Stimulated activated CD8-positive, alpha-beta memory T cell treated with anti-CD3 and anti-CD28 coated beads, Interleukin-7, amount 100 ng/mL, for 24 hours (primary cell): Measurements from ENCODE around the gene ADCY7.

Experiments
- DNase-seq: peaks from one replicate; pipeline ENCODE4 v3.0.0-alpha.2; 2020; ENCODE audit warnings: low read depth

Gene ADCY7

GRCh38 chr16:50248845-50249244 is 17.5 kb upstream of the ADCY7 start:
- no peak for DNase-seq

- DNase-seq: no peak
Measured at GRCh38 chr16:50251375-50252081, 14.8 kb upstream of the ADCY7 start.

GRCh38 chr16:50252082-50252611 is 14.2 kb upstream of the ADCY7 start:
- no peak for DNase-seq

- DNase-seq: no peak
Measured at GRCh38 chr16:50252874-50253513, 13.4 kb upstream of the ADCY7 start.

- no peak for DNase-seq
Measured at GRCh38 chr16:50253514-50253910, 12.8 kb upstream of the ADCY7 start.

- no peak for DNase-seq
Measured at GRCh38 chr16:50254072-50254471, 12.3 kb upstream of the ADCY7 start.

GRCh38 chr16:50255538-50255937 is 10.8 kb upstream of the ADCY7 start:
- no peak for DNase-seq

GRCh38 chr16:50256604-50257003 is 9.7 kb upstream of the ADCY7 start:
- no peak for DNase-seq

GRCh38 chr16:50257876-50258275 is 8.5 kb upstream of the ADCY7 start:
- no peak for DNase-seq

- DNase-seq: no peak
Measured at GRCh38 chr16:50259334-50260205, 6.8 kb upstream of the ADCY7 start.

- no peak for DNase-seq
Measured at GRCh38 chr16:50260206-50261159, 5.9 kb upstream of the ADCY7 start.

GRCh38 chr16:50261160-50261706 is 5.1 kb upstream of the ADCY7 start:
- DNase-seq: no peak

GRCh38 chr16:50261707-50262235 is 4.6 kb upstream of the ADCY7 start:
- no peak for DNase-seq

GRCh38 chr16:50263060-50263909 is 3.1 kb upstream of the ADCY7 start:
- no peak for DNase-seq

- DNase-seq: no peak
Measured at GRCh38 chr16:50263940-50264929, 2.1 kb upstream of the ADCY7 start.

GRCh38 chr16:50265260-50265659 is 1.1 kb upstream of the ADCY7 start:
- no peak for DNase-seq

- no peak for DNase-seq
Measured at GRCh38 chr16:50265716-50266336, 525 bp upstream of the ADCY7 start.

- DNase-seq: no peak
Measured at GRCh38 chr16:50267151-50267631, 840 bp downstream of the ADCY7 start.
